ENCODE measurements around the gene SLC25A31.

Gene SLC25A31

DNA sequence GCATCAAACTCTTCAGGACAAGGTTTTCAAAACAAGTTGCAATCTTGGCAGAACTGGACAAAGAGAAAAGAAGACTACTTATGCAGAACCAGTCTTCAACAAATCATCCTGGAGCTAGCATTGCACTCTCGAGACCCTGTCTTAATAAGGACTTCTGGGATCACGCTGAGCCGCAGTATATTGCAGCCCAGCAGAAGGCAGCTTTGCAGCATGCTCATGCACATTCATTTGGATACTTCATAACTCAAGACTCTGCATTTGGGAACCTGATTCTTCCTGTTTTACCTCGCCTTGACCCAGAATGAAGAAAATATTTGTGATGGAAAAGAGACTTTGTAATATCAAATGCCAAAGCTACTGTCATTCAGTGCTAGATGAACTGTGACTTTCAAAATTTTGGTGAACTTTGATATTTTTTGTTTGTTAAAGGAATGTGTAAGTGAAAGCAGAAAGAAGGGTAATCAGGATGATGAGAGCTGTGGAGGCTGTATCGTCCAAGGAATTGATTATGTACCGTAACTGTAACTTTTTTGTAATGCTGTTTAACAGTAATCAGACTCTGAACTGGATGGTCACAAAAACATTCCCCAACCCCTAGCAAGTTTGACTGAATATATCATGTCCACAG, 79.1 kb downstream of the SLC25A31 start:
- TF ChIP-seq TAF1 (IDR thresholded peaks at IDR 0.05; ENCODE audit: borderline replicate concordance, low read depth, low read length) = no peak
- TF ChIP-seq POLR2A (IDR thresholded peaks at IDR 0.05; ENCODE audit: low read depth, low read length) = no peak
- TF ChIP-seq POLR2AphosphoS5 (IDR thresholded peaks at IDR 0.05; ENCODE audit: low read depth, low read length) = no peak
- no peak for FAIRE-seq
- no peak for DNase-seq (ENCODE audit: insufficient read length)

DNA sequence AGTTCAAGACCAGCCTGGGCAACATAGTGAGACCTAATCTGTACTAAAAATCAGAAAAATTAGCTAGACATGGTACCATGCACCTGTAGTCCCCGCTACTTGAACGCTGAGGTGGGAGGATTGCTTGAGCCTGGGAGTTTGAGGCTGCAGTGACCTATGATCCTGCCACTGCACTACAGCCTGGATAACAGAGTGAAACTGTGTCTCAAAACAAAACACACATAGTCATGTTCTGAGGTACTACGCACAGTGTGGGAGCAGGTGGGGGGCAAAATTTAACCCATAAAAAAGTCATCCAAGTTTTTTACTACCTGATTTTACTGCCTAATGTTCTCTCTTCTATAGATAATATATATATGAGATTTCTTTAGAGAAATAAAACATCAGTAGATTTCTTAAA, 80.4 kb downstream of the SLC25A31 start:
- no peak for DNase-seq (ENCODE audit: insufficient read length)
- no peak for TF ChIP-seq POLR2AphosphoS5 (IDR thresholded peaks at IDR 0.05; ENCODE audit: low read depth, low read length)
- TF ChIP-seq TAF1 (IDR thresholded peaks at IDR 0.05; ENCODE audit: borderline replicate concordance, low read depth, low read length) = no peak
- no peak for TF ChIP-seq POLR2A (IDR thresholded peaks at IDR 0.05; ENCODE audit: low read depth, low read length)
- no peak for FAIRE-seq

DNA sequence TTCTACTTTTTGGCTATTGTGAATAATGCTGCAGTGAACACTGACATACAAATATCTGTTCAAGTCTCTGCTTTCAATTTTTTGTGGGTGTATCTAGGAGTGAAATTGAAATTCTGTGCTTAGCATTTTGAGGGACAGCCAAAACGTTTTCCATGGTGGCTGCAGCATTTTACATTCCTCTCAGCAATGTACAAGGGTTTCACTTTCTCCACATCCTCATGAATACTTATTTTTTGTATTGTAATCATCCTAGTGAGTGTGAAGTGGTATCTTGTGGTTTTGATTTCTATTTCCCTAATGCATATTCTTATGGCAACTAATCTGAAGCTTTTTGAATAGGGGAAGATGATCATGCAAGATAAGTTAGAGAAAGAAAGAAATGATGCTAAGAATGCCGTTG, 92.2 kb downstream of the SLC25A31 start:
- DNase-seq (ENCODE audit: insufficient read length) = no peak
- FAIRE-seq = no peak
- TF ChIP-seq POLR2AphosphoS5 (IDR thresholded peaks at IDR 0.05; ENCODE audit: low read depth, low read length) = no peak
- TF ChIP-seq TAF1 (IDR thresholded peaks at IDR 0.05; ENCODE audit: borderline replicate concordance, low read depth, low read length) = no peak
- no peak for TF ChIP-seq POLR2A (IDR thresholded peaks at IDR 0.05; ENCODE audit: low read depth, low read length)

Data from GM12892 (cell line).